Kidney epithelial cell (primary cell): ENCODE data around the gene PLXNA4. TPM values are rescaled to one million over a fixed set of nuclear protein-coding genes. Genes with fewer than 3 reads are reported as not detected.
"Not testable (repeated sequence)": the region's sequence is repeated elsewhere in the genome, so short reads cannot be mapped to it uniquely, and the experiment has no call there.

Experiments used
- DNase-seq: peaks from one replicate; pipeline ENCODE4 v3.0.0-alpha.2; 2010; ENCODE audit warnings: low read depth
- H3K27me3 ChIP-seq: 2 replicates; pipeline ENCODE4 v1.6.0; 2011; ENCODE audit warnings: low read length; ENCODE audit not compliant: control insufficient read depth, insufficient read depth
- H3K36me3 ChIP-seq: 2 replicates; pipeline ENCODE4 v1.5.1; 2011; ENCODE audit warnings: low read length; ENCODE audit not compliant: control insufficient read depth, insufficient read depth
- H3K4me3 ChIP-seq: 2 replicates; pipeline ENCODE4 v1.5.1; 2011; ENCODE audit warnings: low read depth, mild to moderate bottlenecking, control low read depth, low read length
- total RNA-seq: library from RNA; depleted of rRNA; stranded (reverse); fragments of >200 nt; gene quantifications from 2 replicates; pipeline ENCODE4 v1.2.3, GENCODE V29; 2015
- TF ChIP-seq, protein P1 (sequence below): IDR thresholded peaks from 2 replicates; pipeline ENCODE4 v1.5.1; 2011; ENCODE audit warnings: mild to moderate bottlenecking, moderate library complexity, low read length, control low read depth, inconsistent platforms; ENCODE audit not compliant: insufficient read depth, poor library complexity, severe bottlenecking

Gene PLXNA4
- total RNA-seq, 1 donor from 2014 or later: 5.9 TPM

DNA sequence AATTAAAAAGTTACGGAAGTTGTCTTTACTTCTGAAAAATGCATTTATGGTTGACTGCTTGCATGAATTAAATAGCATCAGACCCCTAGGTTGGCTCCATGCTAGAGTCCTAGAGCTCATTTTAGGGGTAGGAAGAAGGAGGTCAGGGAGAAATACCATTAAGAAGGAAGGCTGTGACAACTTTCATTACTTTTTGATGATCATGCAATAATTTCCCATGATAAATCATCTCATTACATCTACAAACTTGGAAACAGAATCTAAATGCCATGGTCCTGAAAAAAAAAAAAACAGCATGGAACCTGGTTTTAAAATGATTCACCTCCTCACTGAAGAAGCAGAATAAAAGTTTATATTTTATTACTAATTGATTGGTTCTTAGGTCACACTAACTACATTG is 20.3 kb upstream of the PLXNA4 start:
- TF ChIP-seq, protein P1, sequence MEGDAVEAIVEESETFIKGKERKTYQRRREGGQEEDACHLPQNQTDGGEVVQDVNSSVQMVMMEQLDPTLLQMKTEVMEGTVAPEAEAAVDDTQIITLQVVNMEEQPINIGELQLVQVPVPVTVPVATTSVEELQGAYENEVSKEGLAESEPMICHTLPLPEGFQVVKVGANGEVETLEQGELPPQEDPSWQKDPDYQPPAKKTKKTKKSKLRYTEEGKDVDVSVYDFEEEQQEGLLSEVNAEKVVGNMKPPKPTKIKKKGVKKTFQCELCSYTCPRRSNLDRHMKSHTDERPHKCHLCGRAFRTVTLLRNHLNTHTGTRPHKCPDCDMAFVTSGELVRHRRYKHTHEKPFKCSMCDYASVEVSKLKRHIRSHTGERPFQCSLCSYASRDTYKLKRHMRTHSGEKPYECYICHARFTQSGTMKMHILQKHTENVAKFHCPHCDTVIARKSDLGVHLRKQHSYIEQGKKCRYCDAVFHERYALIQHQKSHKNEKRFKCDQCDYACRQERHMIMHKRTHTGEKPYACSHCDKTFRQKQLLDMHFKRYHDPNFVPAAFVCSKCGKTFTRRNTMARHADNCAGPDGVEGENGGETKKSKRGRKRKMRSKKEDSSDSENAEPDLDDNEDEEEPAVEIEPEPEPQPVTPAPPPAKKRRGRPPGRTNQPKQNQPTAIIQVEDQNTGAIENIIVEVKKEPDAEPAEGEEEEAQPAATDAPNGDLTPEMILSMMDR: no peak
- no peak overlapping the region for H3K4me3 ChIP-seq
- H3K36me3 ChIP-seq: no peaks in the 10 kb centered on the region
- DNase-seq: no peak
- H3K27me3 ChIP-seq: no peaks in the 10 kb centered on the region

DNA sequence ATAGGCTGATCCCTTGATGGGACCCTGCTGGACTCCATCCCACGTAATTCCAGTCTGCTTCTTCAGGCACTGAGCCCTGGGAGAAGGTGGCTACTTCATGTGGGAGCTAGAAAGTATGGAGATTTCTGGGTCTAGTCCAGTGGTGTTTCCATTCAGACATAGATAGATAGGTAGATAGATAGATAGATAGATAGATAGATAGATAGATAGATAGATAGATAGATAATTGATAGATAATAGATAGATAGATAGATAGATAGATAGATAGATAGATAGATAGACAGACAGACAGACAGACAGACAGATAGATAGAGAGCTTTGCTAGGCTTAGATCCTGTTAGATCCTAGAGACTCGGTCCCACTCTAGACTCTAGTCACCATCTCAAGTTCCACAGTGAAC is 18.5 kb upstream of the PLXNA4 start:
- H3K36me3 ChIP-seq, H3K27me3 ChIP-seq, DNase-seq, H3K4me3 ChIP-seq: not testable (repeated sequence)

DNA sequence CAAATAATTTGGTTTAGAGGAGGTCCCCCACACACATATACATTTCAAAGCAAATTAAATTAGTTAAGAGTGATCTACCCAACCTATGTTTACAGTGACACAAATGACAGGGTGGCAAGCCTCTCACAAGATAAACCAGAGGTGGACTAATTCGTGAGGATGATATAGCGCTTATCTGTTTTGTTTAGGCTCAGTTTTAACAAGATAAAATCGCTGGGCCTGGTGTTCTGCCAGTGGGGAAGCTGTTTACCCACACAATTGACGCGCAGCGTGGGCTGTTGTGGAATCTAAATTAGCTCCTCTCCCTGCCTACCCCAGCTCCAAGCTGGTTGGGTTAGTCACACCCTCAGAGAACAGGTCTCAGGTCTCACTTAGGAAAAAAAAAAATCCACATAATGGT is 16.7 kb upstream of the PLXNA4 start:
- TF ChIP-seq, protein P1: no peak
- DNase-seq: no peak
- no peak overlapping the region for H3K4me3 ChIP-seq
- H3K27me3 ChIP-seq: no peaks in the 10 kb centered on the region
- no peaks in the 10 kb centered on the region for H3K36me3 ChIP-seq

DNA sequence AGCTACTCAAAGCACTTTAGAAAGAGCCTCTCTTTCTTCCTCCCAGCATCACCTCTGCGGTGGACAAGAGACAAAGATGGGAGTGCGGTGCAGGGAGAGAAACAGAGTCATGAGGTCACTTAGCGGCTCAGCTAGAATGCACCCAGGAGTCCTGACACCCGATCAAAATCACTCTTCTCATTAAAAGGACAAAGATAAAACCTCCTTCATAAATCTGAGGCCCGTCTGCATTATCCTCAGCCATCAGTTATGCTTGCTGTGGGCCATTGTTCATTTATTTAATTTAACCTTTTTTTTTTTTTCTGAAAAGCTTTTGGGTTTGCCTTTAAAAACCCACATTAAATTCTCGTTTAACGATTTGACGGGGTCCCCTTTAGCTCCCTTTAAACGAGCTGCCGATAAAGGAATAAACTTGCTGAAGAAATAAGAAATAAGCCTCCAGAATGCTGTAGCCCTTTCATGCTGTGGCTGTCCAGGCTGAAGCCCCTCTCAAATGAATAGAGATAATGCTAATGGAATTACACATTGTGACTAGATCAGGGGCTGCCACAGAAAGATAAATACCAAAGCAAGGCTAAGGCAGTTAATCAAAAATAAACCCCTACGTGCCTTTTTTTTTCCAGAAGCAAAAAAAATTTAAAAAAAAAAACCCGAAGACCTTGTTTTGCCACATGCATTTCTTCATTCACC is 16.1 kb upstream of the PLXNA4 start:
- no peak overlapping the region for H3K4me3 ChIP-seq
- TF ChIP-seq, protein P1: no peak
- no peaks in the 10 kb centered on the region for H3K36me3 ChIP-seq
- DNase-seq: no peak
- no peaks in the 10 kb centered on the region for H3K27me3 ChIP-seq

DNA sequence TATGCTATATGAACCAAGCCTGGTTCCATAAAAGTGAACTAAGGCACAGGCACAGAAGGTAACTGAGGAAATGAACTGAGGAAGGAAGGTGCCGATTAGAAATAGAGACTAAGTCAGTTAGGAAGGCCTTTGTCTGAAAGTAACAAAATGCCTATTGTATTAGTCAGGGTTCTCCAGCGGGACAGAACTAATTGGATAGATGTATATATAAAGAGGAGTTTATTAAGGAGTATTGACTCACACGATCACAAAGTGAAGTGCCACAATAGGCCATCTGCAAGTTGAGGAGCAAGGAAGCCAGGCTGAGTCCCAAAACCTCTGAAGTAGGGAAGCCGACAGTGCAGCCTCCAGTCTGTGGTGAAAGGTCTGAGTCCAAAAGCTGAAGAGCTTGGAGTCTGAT is 13.9 kb upstream of the PLXNA4 start:
- TF ChIP-seq, protein P1: no peak
- no peak for DNase-seq
- H3K36me3 ChIP-seq: no peaks in the 10 kb centered on the region
- H3K27me3 ChIP-seq: no peaks in the 10 kb centered on the region
- no peak overlapping the region for H3K4me3 ChIP-seq

DNA sequence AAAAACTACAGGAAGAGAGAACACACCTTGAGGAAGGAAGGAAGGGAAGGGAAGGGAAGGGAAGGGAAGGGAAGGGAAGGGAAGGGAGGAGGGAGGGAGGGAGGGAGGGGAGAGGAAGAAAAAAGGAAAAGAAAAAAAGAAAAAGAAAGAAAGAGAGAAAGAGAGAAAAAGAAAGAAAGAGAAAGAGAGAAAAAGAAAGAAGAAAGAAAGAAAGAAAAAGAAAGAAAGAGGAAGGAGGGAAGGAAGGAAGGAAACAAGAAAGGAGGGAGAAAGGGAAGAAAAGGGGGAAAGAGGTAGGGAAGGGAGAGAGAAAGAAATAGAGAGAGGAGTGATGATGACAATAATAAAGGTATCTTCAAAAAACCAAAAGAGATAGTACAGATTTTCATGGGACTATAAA is 12.3 kb upstream of the PLXNA4 start:
- no peak for DNase-seq
- H3K36me3 ChIP-seq: no peaks in the 10 kb centered on the region
- no peak overlapping the region for H3K4me3 ChIP-seq
- TF ChIP-seq, protein P1: no peak
- H3K27me3 ChIP-seq: no peaks in the 10 kb centered on the region
